SK-N-SH (cell line): ENCODE results near the gene RSU1. TPM values are rescaled to one million over a fixed set of nuclear protein-coding genes. Genes with fewer than 3 reads are reported as not detected.
A peak's percentile ranks its signal among the peaks of the same experiment; 100 is the strongest.

Source experiments
- CHD2 ChIP-seq: fragments of 150-350 bp; IDR thresholded peaks from 2 replicates; pipeline ENCODE4 v1.6.1; 2018; ENCODE audit warnings: low read length; ENCODE audit not compliant: partially characterized antibody
- ELF1 ChIP-seq: IDR thresholded peaks from 2 replicates; pipeline ENCODE4 v1.4.0; 2012
- EP300 ChIP-seq, 2 experiments: IDR thresholded peaks; 2 replicates each; pipeline versions ENCODE4 v1.4.0 to v1.6.1; 2012; ENCODE audit warnings: borderline replicate concordance in 1 of 2, low read depth in 1 of 2, low read length in 1 of 2
- EZH2phosphoT487 ChIP-seq: fragments of 200-600 bp; sonication (generic); IDR thresholded peaks from 2 replicates; pipeline ENCODE4 v1.6.1; 2017; ENCODE audit warnings: low read depth, mixed run types, mild to moderate bottlenecking, antibody characterized with exemption, moderate library complexity, borderline replicate concordance
- FOXJ3 ChIP-seq: sonication (generic); formaldehyde crosslinking; IDR thresholded peaks from 2 replicates; pipeline ENCODE4 v1.5.1; 2020; ENCODE audit warnings: mild to moderate bottlenecking, missing genetic modification reagents
- FOXM1 ChIP-seq: IDR thresholded peaks from 2 replicates; pipeline ENCODE4 v1.4.0; 2012; ENCODE audit warnings: low read depth, mild to moderate bottlenecking
- GABPA ChIP-seq: IDR thresholded peaks from 2 replicates; pipeline ENCODE4 v1.4.0; 2012; ENCODE audit warnings: low read depth, mild to moderate bottlenecking
- JUND ChIP-seq: IDR thresholded peaks from 2 replicates; pipeline ENCODE4 v1.4.0; 2012
- MXI1 ChIP-seq: IDR thresholded peaks from 2 replicates; pipeline ENCODE4 v1.6.1; 2012; ENCODE audit warnings: mild to moderate bottlenecking, low read depth, low read length, improper control_type of control experiment
- NFIC ChIP-seq: IDR thresholded peaks from 2 replicates; pipeline ENCODE4 v1.4.0; 2012; ENCODE audit warnings: borderline replicate concordance
- POLR2AphosphoS5 ChIP-seq: IDR thresholded peaks from 2 replicates; pipeline ENCODE4 v1.6.1; 2012; ENCODE audit warnings: low read depth, low read length
- RAD21 ChIP-seq: IDR thresholded peaks from 2 replicates; pipeline ENCODE4 v1.6.1; 2012; ENCODE audit warnings: mild to moderate bottlenecking, low read length
- TEAD4 ChIP-seq: IDR thresholded peaks from 2 replicates; pipeline ENCODE4 v1.4.0; 2012; ENCODE audit warnings: mild to moderate bottlenecking, borderline replicate concordance; ENCODE audit not compliant: insufficient read depth
- YY1 ChIP-seq: IDR thresholded peaks from 2 replicates; pipeline ENCODE4 v1.4.0; 2012; ENCODE audit warnings: low read depth, mild to moderate bottlenecking
- polyA plus RNA-seq, 3 experiments: library from polyadenylated mRNA; depleted of rRNA; stranded (reverse); fragments of >200 nt; gene quantifications; 2 replicates each; pipeline ENCODE4 v1.2.3, GENCODE V29; 2012
- TF ChIP-seq, protein P1 (sequence below): IDR thresholded peaks from 2 replicates; pipeline ENCODE4 v1.6.1; 2012; ENCODE audit warnings: mild to moderate bottlenecking, low read depth, low read length, moderate library complexity
- TF ChIP-seq, protein P2 (sequence below): fragments of 150-350 bp; IDR thresholded peaks from 2 replicates; pipeline ENCODE4 v1.6.1; 2016; ENCODE audit warnings: mild to moderate bottlenecking, low read depth, low read length
- TF ChIP-seq, protein P3 (sequence below): fragments of 200-600 bp; sonication (generic); IDR thresholded peaks from 2 replicates; pipeline ENCODE4 v1.6.1; 2017; ENCODE audit warnings: antibody characterized with exemption, mild to moderate bottlenecking, moderate library complexity

The RSU1 gene
- polyA plus RNA-seq, 1 of the 3 experiments (the other 2 are of a cell fraction) = 59.8 TPM

DNA sequence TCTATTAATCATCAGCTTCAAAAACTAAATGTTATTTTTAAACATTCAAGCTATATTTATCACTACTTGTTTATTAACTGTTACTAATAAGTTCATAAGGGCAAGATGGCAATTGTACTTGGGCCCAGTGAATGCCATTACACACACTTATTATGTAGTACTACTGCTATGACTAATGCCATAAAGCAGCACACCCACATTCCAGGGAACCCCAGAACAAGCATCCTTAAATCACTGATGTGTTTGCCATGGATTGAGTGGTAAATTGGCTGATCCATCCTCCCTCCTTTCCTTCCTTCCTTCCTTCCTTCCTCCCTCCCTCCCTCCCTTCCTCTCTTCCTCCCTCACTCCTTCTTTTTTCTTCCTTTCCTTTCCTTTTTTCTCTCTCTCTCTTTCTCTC, 37.4 kb upstream of the RSU1 start (continued):
- TF ChIP-seq, protein P1, sequence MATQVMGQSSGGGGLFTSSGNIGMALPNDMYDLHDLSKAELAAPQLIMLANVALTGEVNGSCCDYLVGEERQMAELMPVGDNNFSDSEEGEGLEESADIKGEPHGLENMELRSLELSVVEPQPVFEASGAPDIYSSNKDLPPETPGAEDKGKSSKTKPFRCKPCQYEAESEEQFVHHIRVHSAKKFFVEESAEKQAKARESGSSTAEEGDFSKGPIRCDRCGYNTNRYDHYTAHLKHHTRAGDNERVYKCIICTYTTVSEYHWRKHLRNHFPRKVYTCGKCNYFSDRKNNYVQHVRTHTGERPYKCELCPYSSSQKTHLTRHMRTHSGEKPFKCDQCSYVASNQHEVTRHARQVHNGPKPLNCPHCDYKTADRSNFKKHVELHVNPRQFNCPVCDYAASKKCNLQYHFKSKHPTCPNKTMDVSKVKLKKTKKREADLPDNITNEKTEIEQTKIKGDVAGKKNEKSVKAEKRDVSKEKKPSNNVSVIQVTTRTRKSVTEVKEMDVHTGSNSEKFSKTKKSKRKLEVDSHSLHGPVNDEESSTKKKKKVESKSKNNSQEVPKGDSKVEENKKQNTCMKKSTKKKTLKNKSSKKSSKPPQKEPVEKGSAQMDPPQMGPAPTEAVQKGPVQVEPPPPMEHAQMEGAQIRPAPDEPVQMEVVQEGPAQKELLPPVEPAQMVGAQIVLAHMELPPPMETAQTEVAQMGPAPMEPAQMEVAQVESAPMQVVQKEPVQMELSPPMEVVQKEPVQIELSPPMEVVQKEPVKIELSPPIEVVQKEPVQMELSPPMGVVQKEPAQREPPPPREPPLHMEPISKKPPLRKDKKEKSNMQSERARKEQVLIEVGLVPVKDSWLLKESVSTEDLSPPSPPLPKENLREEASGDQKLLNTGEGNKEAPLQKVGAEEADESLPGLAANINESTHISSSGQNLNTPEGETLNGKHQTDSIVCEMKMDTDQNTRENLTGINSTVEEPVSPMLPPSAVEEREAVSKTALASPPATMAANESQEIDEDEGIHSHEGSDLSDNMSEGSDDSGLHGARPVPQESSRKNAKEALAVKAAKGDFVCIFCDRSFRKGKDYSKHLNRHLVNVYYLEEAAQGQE = no peak
- TF ChIP-seq MXI1 = no peak
- TF ChIP-seq NFIC = 0 out of 2 replicates have a peak, but pooled peaks have one; percentile 19
- TF ChIP-seq FOXJ3 (CRISPR knock-in tag) = no peak
- no peak for TF ChIP-seq EZH2phosphoT487
- 0 out of 2 replicates have a peak, but pooled peaks have one; percentile 40 for TF ChIP-seq JUND
- TF ChIP-seq TEAD4 = peak; percentile 61; the same call in 1 of the 2 replicates
- 0 out of 4 replicates have a peak, but pooled peaks of 1 of the 2 experiments have one; percentile 37 for TF ChIP-seq EP300 (IDR thresholded peaks at IDR 0.05; ENCODE audit: borderline replicate concordance in 1 of 2, low read depth in 1 of 2, low read length in 1 of 2)
- no peak for TF ChIP-seq GABPA
- TF ChIP-seq YY1 = peak; percentile 31; the same call in 1 of the 2 replicates
- no peak for TF ChIP-seq FOXM1
- TF ChIP-seq RAD21 = no peak
- TF ChIP-seq ELF1 = no peak
- TF ChIP-seq, protein P2, sequence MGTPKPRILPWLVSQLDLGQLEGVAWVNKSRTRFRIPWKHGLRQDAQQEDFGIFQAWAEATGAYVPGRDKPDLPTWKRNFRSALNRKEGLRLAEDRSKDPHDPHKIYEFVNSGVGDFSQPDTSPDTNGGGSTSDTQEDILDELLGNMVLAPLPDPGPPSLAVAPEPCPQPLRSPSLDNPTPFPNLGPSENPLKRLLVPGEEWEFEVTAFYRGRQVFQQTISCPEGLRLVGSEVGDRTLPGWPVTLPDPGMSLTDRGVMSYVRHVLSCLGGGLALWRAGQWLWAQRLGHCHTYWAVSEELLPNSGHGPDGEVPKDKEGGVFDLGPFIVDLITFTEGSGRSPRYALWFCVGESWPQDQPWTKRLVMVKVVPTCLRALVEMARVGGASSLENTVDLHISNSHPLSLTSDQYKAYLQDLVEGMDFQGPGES = no peak
- TF ChIP-seq POLR2AphosphoS5 = no peak; the same call in 1 of the 2 replicates
- TF ChIP-seq, protein P3, sequence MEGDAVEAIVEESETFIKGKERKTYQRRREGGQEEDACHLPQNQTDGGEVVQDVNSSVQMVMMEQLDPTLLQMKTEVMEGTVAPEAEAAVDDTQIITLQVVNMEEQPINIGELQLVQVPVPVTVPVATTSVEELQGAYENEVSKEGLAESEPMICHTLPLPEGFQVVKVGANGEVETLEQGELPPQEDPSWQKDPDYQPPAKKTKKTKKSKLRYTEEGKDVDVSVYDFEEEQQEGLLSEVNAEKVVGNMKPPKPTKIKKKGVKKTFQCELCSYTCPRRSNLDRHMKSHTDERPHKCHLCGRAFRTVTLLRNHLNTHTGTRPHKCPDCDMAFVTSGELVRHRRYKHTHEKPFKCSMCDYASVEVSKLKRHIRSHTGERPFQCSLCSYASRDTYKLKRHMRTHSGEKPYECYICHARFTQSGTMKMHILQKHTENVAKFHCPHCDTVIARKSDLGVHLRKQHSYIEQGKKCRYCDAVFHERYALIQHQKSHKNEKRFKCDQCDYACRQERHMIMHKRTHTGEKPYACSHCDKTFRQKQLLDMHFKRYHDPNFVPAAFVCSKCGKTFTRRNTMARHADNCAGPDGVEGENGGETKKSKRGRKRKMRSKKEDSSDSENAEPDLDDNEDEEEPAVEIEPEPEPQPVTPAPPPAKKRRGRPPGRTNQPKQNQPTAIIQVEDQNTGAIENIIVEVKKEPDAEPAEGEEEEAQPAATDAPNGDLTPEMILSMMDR = no peak
- TF ChIP-seq CHD2 = no peak
